CD14-positive monocyte (primary cell): ENCODE results near the gene IFT122. TPM values are rescaled to one million over a fixed set of nuclear protein-coding genes. Genes with fewer than 3 reads are reported as not detected.

ENCODE experiments used
- DNase-seq, 3 donors: peaks; one replicate each; pipeline ENCODE4 v3.0.0-alpha.2; 2011 to 2022
- H2AFZ ChIP-seq: 2 replicates; pipeline ENCODE4 v1.6.0; 2012; ENCODE audit warnings: mild to moderate bottlenecking, low read depth, low read length, inconsistent platforms; ENCODE audit not compliant: insufficient read depth, poor library complexity, severe bottlenecking
- H3K27ac ChIP-seq, 2 donors: 1 replicate in 1 of 2; 2 replicates in 1 of 2; pipeline ENCODE4 v1.5.1; 2012 to 2013; ENCODE audit warnings: low read length in 2 of 2, control low read depth in 1 of 2, inconsistent platforms in 1 of 2, low read depth in 1 of 2, mild to moderate bottlenecking in 1 of 2
- H3K27me3 ChIP-seq, 2 donors: one replicate each; pipeline versions ENCODE4 v1.6.0 to v1.6.1; 2011 to 2013; ENCODE audit warnings: low read length in 2 of 2; ENCODE audit not compliant: control insufficient read depth in 2 of 2, insufficient read depth in 2 of 2
- H3K36me3 ChIP-seq, 2 donors: replicated peaks in 1 of 2; 1 replicate in 1 of 2; 2 replicates in 1 of 2; pipeline versions ENCODE4 v1.5.1 to v1.6.1; 2012 to 2013; ENCODE audit warnings: low read length in 2 of 2, control low read depth in 1 of 2, inconsistent platforms in 1 of 2, mild to moderate bottlenecking in 1 of 2; ENCODE audit not compliant: insufficient read depth in 2 of 2, control insufficient read depth in 1 of 2
- H3K4me1 ChIP-seq, 2 donors: 1 replicate in 1 of 2; 2 replicates in 1 of 2; pipeline versions ENCODE4 v1.5.1 to v1.6.1; 2012 to 2013; ENCODE audit warnings: low read length in 2 of 2, control low read depth in 1 of 2, inconsistent platforms in 1 of 2, mild to moderate bottlenecking in 1 of 2, moderate library complexity in 1 of 2; ENCODE audit not compliant: insufficient read depth in 2 of 2, control insufficient read depth in 1 of 2
- H3K4me2 ChIP-seq: replicated peaks from 2 replicates; pipeline ENCODE3; 2012; ENCODE audit warnings: low read length, moderate library complexity, mild to moderate bottlenecking; ENCODE audit not compliant: poor library complexity, severe bottlenecking; ENCODE audit errors: extremely low read depth
- H3K4me3 ChIP-seq, 3 experiments: fragments of 200-600 bp in 1 of 3; sonication (generic) in 1 of 3; replicated peaks in 1 of 3; 1 replicate in 2 of 3; 2 replicates in 1 of 3; pipeline ENCODE4 v1.5.1; 2011 to 2013; ENCODE audit warnings: low read length in 3 of 3, mild to moderate bottlenecking in 3 of 3, control low read depth in 2 of 3, low read depth in 2 of 3, inconsistent platforms in 1 of 3, moderate library complexity in 1 of 3
- H3K79me2 ChIP-seq: 2 replicates; pipeline ENCODE4 v1.6.0; 2012; ENCODE audit warnings: mild to moderate bottlenecking, control low read depth, inconsistent platforms, low read length, moderate library complexity; ENCODE audit not compliant: insufficient read depth
- H3K9ac ChIP-seq: 2 replicates; pipeline ENCODE4 v1.6.0; 2017; ENCODE audit warnings: low read length, mild to moderate bottlenecking; ENCODE audit not compliant: insufficient read depth, poor library complexity, severe bottlenecking
- H3K9me3 ChIP-seq, 2 donors: replicated peaks in 1 of 2; 1 replicate in 1 of 2; 2 replicates in 1 of 2; pipeline versions ENCODE4 v1.5.1 to v1.6.1; 2012 to 2013; ENCODE audit warnings: low read length in 2 of 2, control low read depth in 1 of 2; ENCODE audit not compliant: control insufficient read depth in 1 of 2, insufficient read depth in 1 of 2
- H4K20me1 ChIP-seq: 2 replicates; pipeline ENCODE4 v1.6.0; 2012; ENCODE audit warnings: mild to moderate bottlenecking, low read length, control low read depth, moderate library complexity; ENCODE audit not compliant: insufficient read depth
- H3K27ac Mint-ChIP-seq, 7 donors: one replicate each; pipeline ENCODE4 v1.8.0; 2020; ENCODE audit warnings: mild to moderate bottlenecking in 7 of 7, mixed read lengths in 7 of 7, moderate library complexity in 6 of 7, inconsistent platforms in 2 of 7
- H3K27me3 Mint-ChIP-seq, 3 donors: one replicate each; pipeline ENCODE4 v1.8.0; 2021 to 2022; ENCODE audit warnings: low read depth in 3 of 3, mild to moderate bottlenecking in 3 of 3, mixed read lengths in 3 of 3, moderate library complexity in 3 of 3, inconsistent platforms in 1 of 3
- H3K36me3 Mint-ChIP-seq, 2 donors: one replicate each; pipeline ENCODE4 v1.8.0; 2020; ENCODE audit warnings: mixed read lengths in 2 of 2, inconsistent platforms in 1 of 2, mild to moderate bottlenecking in 1 of 2
- H3K4me1 Mint-ChIP-seq: one replicate; pipeline ENCODE4 v1.8.0; 2020; ENCODE audit warnings: mild to moderate bottlenecking, mixed read lengths
- H3K4me3 Mint-ChIP-seq, 2 donors: one replicate each; pipeline ENCODE4 v1.8.0; 2020; ENCODE audit warnings: mild to moderate bottlenecking in 2 of 2, mixed read lengths in 2 of 2, moderate library complexity in 1 of 2
- H3K9me3 Mint-ChIP-seq, 7 donors: one replicate each; pipeline ENCODE4 v1.8.0; 2020 to 2022; ENCODE audit warnings: mixed read lengths in 7 of 7, mild to moderate bottlenecking in 6 of 7, moderate library complexity in 6 of 7, inconsistent platforms in 2 of 7
- WGBS: methylation state at CpG from one replicate; pipeline ENCODE4 v1.1.5; 2013; ENCODE audit warnings: missing lambda C conversion rate; ENCODE audit not compliant: insufficient coverage; 5-methylcytosine and 5-hydroxymethylcytosine counted together
- intact Hi-C, 2 donors: fragments of 100-400 bp; cut with micrococcal nuclease; formaldehyde crosslinking; loops; one replicate each; pipeline versions ENCODE4 v1.15.0 to v1.15.1; 2023
- polyA plus RNA-seq, 3 donors: library from polyadenylated mRNA; depleted of rRNA in 1 of 3; unstranded in 2 of 3; stranded (reverse) in 1 of 3; fragments of 300-500 nt in 2 of 3; fragments of >200 nt in 1 of 3; fragmentation: Illumina TruSeq in 2 of 3; gene quantifications; 1 replicate in 2 of 3; 2 replicates in 1 of 3; pipeline ENCODE4 v1.2.3, GENCODE V29; 2012 to 2021
- small RNA-seq: library from RNA; depleted of rRNA; stranded (forward); fragments of <200 nt; gene quantifications from one replicate; pipeline ENCODE3, GENCODE V24; 2012; ENCODE audit warnings: low read depth; ENCODE audit not compliant: insufficient read length
- TF ChIP-seq, protein P1 (sequence below): fragments of 200-600 bp; IDR thresholded peaks from one replicate; pipeline ENCODE4 v1.8.0; 2022; ENCODE audit warnings: antibody characterized with exemption, mild to moderate bottlenecking

IFT122 gene
- polyA plus RNA-seq, 3 donors = 3.3 to 12.2 (median 3.6) TPM

DNA sequence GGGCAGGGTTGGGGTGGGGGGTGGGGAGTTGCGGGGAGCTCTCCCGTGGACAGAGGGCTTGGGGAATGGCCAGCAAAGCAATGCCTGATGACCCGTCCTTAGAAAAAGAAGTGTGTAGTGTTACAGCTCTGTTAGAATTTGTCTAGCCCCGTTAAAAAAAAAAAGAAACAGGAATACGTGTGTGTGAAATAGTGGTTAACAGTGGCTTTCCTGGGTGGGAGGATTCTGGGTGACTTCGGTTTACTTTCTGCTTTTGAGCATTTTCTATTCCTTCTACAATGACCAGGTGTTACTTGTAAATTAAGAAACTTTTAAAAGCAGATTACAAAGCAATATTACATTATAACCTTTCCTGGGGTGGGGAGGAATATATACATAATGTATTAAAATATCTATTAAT is 127.9 kb downstream of the IFT122 start:
- peaks cover 73 to 91% of the 10 kb centered on the region in 2 donors for H3K36me3 Mint-ChIP-seq
- H3K9me3 Mint-ChIP-seq = no peaks in the 10 kb centered on the region
- H3K4me3 ChIP-seq = no peak overlapping the region
- H3K4me2 ChIP-seq = no peak overlapping the region
- intact Hi-C loops = no loop called here
- no peak overlapping the region for H3K4me3 Mint-ChIP-seq
- no peaks in the 10 kb centered on the region for H3K4me1 Mint-ChIP-seq
- H3K27me3 Mint-ChIP-seq = peaks cover 0 to 3% (median 0%) of the 10 kb centered on the region in 3 donors
- H3K27ac ChIP-seq = no peak overlapping the region
- H2AFZ ChIP-seq = no peak overlapping the region
- WGBS = 100% methylated on average over 1 of the region's 6 CpGs
- H3K27me3 ChIP-seq = no peaks in the 10 kb centered on the region
- TF ChIP-seq, protein P1, sequence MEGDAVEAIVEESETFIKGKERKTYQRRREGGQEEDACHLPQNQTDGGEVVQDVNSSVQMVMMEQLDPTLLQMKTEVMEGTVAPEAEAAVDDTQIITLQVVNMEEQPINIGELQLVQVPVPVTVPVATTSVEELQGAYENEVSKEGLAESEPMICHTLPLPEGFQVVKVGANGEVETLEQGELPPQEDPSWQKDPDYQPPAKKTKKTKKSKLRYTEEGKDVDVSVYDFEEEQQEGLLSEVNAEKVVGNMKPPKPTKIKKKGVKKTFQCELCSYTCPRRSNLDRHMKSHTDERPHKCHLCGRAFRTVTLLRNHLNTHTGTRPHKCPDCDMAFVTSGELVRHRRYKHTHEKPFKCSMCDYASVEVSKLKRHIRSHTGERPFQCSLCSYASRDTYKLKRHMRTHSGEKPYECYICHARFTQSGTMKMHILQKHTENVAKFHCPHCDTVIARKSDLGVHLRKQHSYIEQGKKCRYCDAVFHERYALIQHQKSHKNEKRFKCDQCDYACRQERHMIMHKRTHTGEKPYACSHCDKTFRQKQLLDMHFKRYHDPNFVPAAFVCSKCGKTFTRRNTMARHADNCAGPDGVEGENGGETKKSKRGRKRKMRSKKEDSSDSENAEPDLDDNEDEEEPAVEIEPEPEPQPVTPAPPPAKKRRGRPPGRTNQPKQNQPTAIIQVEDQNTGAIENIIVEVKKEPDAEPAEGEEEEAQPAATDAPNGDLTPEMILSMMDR = no peak
- DNase-seq = no peak
- H3K9me3 ChIP-seq = no peaks in the 10 kb centered on the region
- no peak overlapping the region for H3K27ac Mint-ChIP-seq
- peaks cover 94 to 100% of the 10 kb centered on the region in 2 donors for H3K36me3 ChIP-seq
- H4K20me1 ChIP-seq = peaks cover 8% of the 10 kb centered on the region
- H3K79me2 ChIP-seq = no peaks in the 10 kb centered on the region
- H3K4me1 ChIP-seq = no peaks in the 10 kb centered on the region
- no peak overlapping the region for H3K9ac ChIP-seq

DNA sequence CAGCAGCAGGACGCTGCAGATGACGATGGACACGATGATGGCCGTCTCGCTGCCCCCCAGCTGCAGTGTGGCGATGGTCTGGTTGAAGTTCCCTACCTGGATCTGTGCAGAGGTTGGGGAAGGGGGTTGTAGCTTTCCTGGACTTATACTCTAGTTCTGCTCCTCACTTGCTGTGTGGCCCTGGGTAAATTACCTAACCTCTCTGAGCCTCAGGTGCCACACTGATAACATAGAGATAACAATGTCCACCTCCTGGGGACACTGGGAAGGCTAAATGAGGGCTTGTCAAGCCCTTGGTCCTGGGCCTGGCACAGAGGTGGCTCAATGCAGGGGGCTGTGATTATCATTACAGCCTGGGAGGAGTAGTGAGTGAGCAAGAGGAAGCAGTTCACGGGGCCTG is 129.8 kb downstream of the IFT122 start:
- Mint-ChIP-seq H3K36me3 (peaks cover 74 to 96% of the 10 kb centered on the region in 2 donors), H3K27me3 (peaks cover 0 to 5% (median 0%) of the 10 kb centered on the region in 3 donors), H3K4me1 (no peaks in the 10 kb centered on the region), H3K27ac (peak overlapping the region in 5 of 7 donors; percentile 10 to 80 (median 48)), H3K9me3 (no peaks in the 10 kb centered on the region), H3K4me3 (no peak overlapping the region)
- Histone ChIP-seq H3K4me2 (no peak overlapping the region), H3K36me3 (peaks cover 92 to 100% of the 10 kb centered on the region in 2 donors), H4K20me1 (peaks cover 8% of the 10 kb centered on the region), H3K27ac (no peak overlapping the region), H3K9ac (no peak overlapping the region), H3K4me3 (no peak overlapping the region), H3K9me3 (no peaks in the 10 kb centered on the region), H2AFZ (no peak overlapping the region), H3K27me3 (no peaks in the 10 kb centered on the region), H3K4me1 (no peaks in the 10 kb centered on the region), H3K79me2 (no peaks in the 10 kb centered on the region)
- TF ChIP-seq, protein P1 = no peak
- intact Hi-C loops = no loop called here
- 93% methylated on average over 1 of the region's 7 CpGs for WGBS
- DNase-seq = no peak

Small RNA genes within 50 kb of the gene (small RNA-seq; reads per million reads assigned to genes)
- 10.2 reads per million, percentile 75 among the genes with 10 or more reads in this experiment for gene SNORA7B

Other genes with a start within 250 kb of the IFT122 start
- gene COPG1, start 190.6 kb upstream of the IFT122 start, polyA plus RNA-seq = 10 to 100 TPM; 59.9 to 94.5 (median 60.2) TPM
- gene HMCES, start 161.4 kb upstream of the IFT122 start, polyA plus RNA-seq = 10 to 100 TPM; 11.9 to 23.0 (median 18.0) TPM
- gene EFCAB12, start 11.6 kb upstream of the IFT122 start, polyA plus RNA-seq = under 1 TPM in 1 of 3 donors, not detected in 2; 0.35 TPM
- 10 to 100 TPM; 25.6 to 31.5 (median 30.1) TPM for gene MBD4, start 276 bp upstream of the IFT122 start, polyA plus RNA-seq
- under 1 TPM in 1 of 3 donors, not detected in 2; 0.03 TPM for gene RHO, start 88.4 kb downstream of the IFT122 start, polyA plus RNA-seq
- not detected for gene H1-8, start 103.0 kb downstream of the IFT122 start, polyA plus RNA-seq
- gene PLXND1, start 166.5 kb downstream of the IFT122 start, polyA plus RNA-seq = 100 to 1,000 TPM in 1 of 3 donors, 1 to 10 TPM in 2; 7.1 to 170 (median 9.9) TPM